Activated T-cell treated with anti-CD3 and anti-CD28 coated beads for 24 hours (primary cell): Measurements from ENCODE around the gene TWNK.
"Not testable (repeated sequence)": the region's sequence is repeated elsewhere in the genome, so short reads cannot be mapped to it uniquely, and the experiment has no call there.

ENCODE experiments used
- DNase-seq: peaks from one replicate; pipeline ENCODE4 v3.0.0-alpha.2; 2020; ENCODE audit warnings: low read depth

The TWNK gene

GRCh38 chr10:100972904-100973535 lies 14.3 kb upstream of the TWNK start:
- DNase-seq = no peak

- not testable (repeated sequence) for DNase-seq
These were observed 11.9 kb upstream of the TWNK start for GRCh38 chr10:100975397-100975796.

GRCh38 chr10:100976906-100977305 lies 10.4 kb upstream of the TWNK start:
- DNase-seq = no peak

- DNase-seq = no peak
These were observed 9.9 kb upstream of the TWNK start for GRCh38 chr10:100977436-100977835.

- DNase-seq = no peak
These were observed 9.0 kb upstream of the TWNK start for GRCh38 chr10:100978121-100978900.

GRCh38 chr10:100978901-100979195 lies 8.5 kb upstream of the TWNK start:
- no peak for DNase-seq

- no peak for DNase-seq
These were observed 7.5 kb upstream of the TWNK start for GRCh38 chr10:100979791-100980272.

- DNase-seq = no peak
These were observed 7.0 kb upstream of the TWNK start for GRCh38 chr10:100980311-100980710.

GRCh38 chr10:100980711-100981110 lies 6.6 kb upstream of the TWNK start:
- no peak for DNase-seq

- no peak for DNase-seq
These were observed 6.1 kb upstream of the TWNK start for GRCh38 chr10:100981178-100981772.

GRCh38 chr10:100982916-100983830 lies 4.2 kb upstream of the TWNK start:
- no peak for DNase-seq

GRCh38 chr10:100983868-100984671 lies 3.3 kb upstream of the TWNK start:
- DNase-seq = no peak

GRCh38 chr10:100984672-100985177 lies 2.6 kb upstream of the TWNK start:
- DNase-seq = no peak

- DNase-seq = no peak
These were observed 2.0 kb upstream of the TWNK start for GRCh38 chr10:100985336-100985735.

GRCh38 chr10:100986623-100986951 lies 756 bp upstream of the TWNK start:
- DNase-seq = no peak

GRCh38 chr10:100987685-100988049 lies 324 bp downstream of the TWNK start:
- no peak for DNase-seq

GRCh38 chr10:100988166-100988565 lies 823 bp downstream of the TWNK start:
- no peak for DNase-seq

GRCh38 chr10:100989088-100989487 lies 1.7 kb downstream of the TWNK start:
- DNase-seq = no peak

- no peak for DNase-seq
These were observed 6.8 kb downstream of the TWNK start for GRCh38 chr10:100993986-100994708.

- DNase-seq = no peak
These were observed 7.8 kb downstream of the TWNK start for GRCh38 chr10:100995181-100995580.
